COLO829 (cell line): ENCODE results near the gene ATP6V1G3.
"Not testable (repeated sequence)": the region's sequence is repeated elsewhere in the genome, so short reads cannot be mapped to it uniquely, and the experiment has no call there.

ENCODE experiments used
- DNase-seq: peaks from one replicate; pipeline ENCODE4 v3.0.0; 2012; ENCODE audit warnings: low spot score

The ATP6V1G3 gene

DNA sequence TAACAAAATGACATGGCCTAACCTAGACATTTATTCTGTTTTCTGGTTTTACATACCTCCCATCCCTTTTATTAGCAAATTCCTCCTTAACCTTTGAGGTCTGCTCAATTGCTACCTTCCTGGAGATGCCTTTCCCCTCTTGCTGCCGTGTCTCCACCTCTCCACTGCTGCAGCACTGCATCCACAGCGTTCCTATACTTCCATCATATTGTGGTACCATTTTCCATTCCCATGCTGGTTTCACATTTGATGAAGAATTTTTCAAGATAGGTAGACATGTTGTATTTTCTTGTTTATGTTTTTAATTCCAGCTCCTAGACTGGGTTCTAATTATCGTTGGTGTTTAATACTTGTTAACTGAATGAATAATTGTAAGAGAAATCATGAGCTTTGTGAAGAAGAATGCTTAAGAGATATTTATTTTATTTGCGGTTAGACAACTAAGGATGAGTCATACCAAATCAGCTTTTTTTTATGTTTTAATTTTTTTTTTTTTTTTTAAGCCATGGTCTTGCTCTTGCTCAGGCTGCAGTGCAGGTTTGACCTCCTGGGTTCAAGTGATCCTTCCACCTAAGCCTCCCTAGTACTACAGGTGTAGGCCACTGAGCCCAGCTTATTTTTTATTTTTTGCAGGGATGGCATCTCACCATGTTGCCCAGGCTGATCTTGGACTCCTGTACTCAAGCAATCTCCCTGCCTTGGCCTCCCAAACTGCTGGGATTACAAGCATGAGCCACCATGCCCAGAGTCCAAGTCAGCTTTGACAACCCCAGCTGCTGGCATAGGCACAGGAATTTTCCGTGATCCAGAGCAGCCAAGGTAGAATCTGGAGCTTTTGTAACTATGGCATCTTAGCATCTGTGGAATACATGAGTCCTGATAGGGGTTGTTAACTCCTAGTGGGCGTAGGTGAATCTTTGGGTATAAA, 44.0 kb downstream of the ATP6V1G3 start:
- DNase-seq = peak; percentile 18

GRCh38 chr1:198495631-198496030, 44.8 kb downstream of the ATP6V1G3 start:
- DNase-seq = no peak

DNA sequence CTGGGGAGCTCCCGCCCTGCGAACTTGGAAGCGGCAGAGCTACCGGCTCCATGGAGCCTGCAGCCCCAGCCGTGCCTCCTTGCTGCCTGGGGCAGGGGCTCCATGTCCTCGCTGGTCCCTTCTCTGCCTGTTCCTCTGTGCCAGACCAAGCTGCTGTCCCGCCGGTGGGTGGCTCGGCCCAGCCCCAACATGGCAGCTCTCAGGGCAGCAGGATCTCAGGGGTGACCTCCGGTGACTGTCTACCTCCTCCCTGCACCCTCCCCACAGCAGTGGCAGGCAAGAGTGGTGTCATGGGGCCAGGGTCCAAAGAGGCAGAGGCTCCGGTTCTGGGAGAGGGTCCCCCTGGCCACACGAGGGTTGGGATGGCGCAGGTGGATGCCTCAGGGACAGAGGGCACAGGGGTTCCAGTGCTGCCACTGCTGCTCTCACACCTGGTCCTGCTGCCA, 45.8 kb downstream of the ATP6V1G3 start:
- no peak for DNase-seq

DNA sequence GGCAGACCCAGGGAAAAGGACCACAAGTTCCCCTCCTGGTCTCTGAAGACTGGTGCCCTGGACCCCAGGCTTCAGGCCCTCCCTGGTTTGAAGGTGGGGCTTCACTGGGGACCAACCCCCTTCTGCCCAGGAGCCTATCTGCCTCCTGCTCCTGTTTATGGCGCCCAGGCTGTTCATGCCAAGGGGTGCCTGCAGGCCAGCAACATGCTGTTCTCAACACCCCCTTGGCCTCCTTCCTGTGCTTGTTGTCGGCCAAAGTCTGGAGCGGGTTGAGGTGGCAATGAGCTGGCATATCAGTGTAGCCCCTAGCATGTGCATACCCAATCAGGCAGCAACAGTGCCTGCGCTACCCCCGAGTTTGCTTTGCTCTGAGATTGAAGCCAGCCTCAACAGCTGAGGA, 46.3 kb downstream of the ATP6V1G3 start:
- DNase-seq = no peak

DNA sequence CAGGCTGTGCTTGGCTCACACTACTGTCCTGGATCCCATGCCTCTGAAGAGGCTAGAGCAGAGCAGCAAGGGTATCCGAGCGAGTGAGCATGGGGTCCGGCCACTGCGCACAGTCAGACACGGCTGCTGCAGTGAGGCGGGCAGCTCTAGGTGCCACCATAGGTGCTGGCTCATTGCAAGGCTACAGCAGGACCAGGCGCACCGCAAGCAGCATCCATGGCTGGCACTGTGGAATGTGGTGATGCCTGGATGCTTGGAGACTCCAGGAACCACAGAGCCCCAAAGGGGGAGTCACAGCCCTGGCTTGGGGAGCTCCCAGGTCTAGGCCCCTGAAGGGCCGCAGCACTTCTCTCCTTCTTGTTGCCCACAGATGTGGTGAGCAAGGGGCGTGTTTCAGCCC, 47.2 kb downstream of the ATP6V1G3 start:
- no peak for DNase-seq

GRCh38 chr1:198492872-198493271, 47.6 kb downstream of the ATP6V1G3 start:
- no peak for DNase-seq

GRCh38 chr1:198491596-198491995, 48.9 kb downstream of the ATP6V1G3 start:
- no peak for DNase-seq

DNA sequence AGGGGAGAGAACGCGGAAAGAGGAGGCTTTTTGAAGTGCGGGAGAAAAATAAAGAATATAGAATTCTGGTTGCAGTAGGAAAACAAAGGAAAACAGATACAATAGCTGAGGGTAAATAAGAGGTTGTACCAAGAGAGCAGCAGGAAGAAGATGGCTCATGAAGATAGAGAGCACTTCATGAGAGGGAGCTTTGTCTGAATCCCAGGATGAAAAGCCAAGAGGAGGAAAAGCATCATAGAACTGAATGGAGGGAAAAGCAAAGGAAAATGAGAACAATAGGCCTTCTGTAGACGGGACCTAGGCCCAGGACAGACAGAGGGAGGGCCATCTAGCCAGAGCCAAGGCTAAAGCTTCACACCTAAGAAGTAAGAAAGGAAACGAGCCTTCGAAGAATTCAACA, 49.5 kb downstream of the ATP6V1G3 start:
- peak; percentile 88 for DNase-seq

- DNase-seq = no peak
Observed at GRCh38 chr1:198490224-198490623, 50.3 kb downstream of the ATP6V1G3 start.

DNA sequence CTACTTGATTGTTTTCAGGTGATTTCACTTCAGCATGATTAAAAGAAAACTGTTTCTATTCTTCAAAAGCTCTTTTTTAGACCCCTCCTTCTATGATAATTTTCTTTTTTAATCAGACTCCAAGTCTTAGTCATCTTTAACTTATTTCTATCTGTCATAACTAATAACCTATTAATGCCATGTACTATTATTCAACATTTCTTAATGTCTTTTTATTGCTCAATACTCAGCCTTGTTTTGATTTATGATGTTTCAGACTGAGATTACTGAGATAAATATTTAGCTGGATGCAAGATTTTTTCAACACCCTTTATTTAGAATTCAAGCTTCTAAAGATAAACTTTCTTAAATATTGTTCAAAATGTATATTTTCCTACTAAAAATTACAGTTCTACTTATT, 53.6 kb downstream of the ATP6V1G3 start:
- no peak for DNase-seq

DNA sequence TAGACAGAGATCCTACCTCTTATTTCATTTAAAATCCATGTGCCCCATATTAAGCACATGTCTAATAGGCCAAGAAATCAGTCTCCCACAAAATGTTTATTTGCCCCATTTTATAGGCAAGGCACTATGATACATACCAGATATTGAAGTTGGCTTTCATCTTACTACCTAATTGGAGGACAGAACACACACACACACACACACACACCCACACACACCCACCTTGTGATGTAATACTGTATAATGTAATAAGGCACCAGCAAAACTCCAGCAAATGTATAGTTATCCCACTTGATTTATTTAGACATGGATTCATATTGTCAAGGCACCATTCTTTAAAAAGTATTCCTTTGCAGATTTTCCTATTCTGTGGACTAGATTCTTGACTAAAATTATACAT, 56.8 kb downstream of the ATP6V1G3 start:
- DNase-seq = no peak

- DNase-seq = no peak
Observed at GRCh38 chr1:198483006-198483405, 57.5 kb downstream of the ATP6V1G3 start.

DNA sequence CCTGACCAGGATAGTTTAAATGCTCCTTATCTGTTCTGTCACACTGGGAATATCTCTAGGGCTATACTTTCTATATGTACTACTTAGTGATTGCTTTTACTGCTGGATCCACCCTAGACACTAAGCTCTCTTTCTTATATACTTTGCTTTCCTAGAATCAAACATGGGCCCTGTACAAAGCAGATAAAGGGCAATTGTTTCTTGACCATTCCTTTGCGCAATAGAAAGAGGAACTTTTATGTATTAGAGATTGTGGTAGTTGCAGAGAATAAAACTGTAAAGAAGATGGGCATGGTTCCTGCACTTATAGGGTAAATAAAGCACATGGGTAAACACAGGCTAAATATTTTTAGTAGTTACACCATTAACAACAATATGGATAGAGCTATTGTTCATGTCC, 58.8 kb downstream of the ATP6V1G3 start:
- peak; percentile 53 for DNase-seq

GRCh38 chr1:198480876-198481275, 59.6 kb downstream of the ATP6V1G3 start:
- no peak for DNase-seq

GRCh38 chr1:198477354-198477753, 63.1 kb downstream of the ATP6V1G3 start:
- not testable (repeated sequence) for DNase-seq
